ENCODE results near the gene ARHGAP24.

The ARHGAP24 gene

DNA sequence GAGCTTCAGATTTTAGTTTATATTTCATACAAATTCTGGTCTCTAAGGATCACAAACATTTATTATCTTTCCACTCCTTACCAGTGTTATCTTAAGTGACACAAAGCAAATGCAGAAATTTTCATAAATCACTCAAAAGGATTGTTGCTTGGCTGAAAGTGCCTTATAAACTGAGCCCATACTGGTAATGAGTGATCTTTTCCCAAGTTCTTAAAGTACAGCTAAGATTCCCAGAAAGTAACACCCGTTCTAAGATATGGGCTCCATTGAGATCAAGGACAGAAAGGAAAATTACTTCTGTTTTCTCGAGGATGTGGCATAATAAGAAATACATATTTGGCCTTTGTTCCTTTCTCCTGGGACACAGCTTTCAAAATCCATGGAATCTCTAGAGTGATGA, 313.7 kb downstream of the ARHGAP24 start:
- H3K4me2 ChIP-seq (ENCODE audit: low read depth, low read length): no peak overlapping the region
- no peaks in the 10 kb centered on the region for H3K4me1 ChIP-seq (ENCODE audit: low read length)
- H3K9me3 ChIP-seq (replicated peaks; ENCODE audit: insufficient read depth, low read length): no peaks in the 10 kb centered on the region
- H3K9me2 ChIP-seq (replicated peaks; ENCODE audit: insufficient read depth, low read length): no peaks in the 10 kb centered on the region
- DNase-seq: no peak
- H3K4me3 ChIP-seq (ENCODE audit: low read length): no peak overlapping the region
- H2AFZ ChIP-seq (ENCODE audit: low read length): no peak overlapping the region
- H4K20me1 ChIP-seq (ENCODE audit: insufficient read depth, low read length): no peaks in the 10 kb centered on the region
- TF ChIP-seq EZH2phosphoT487 (IDR thresholded peaks at IDR 0.05; ENCODE audit: low read length): no peak
- no peak for TF ChIP-seq EZH2 (optimal IDR thresholded peaks at IDR 0.05; ENCODE audit: low read depth, low read length)
- TF ChIP-seq, protein P1, sequence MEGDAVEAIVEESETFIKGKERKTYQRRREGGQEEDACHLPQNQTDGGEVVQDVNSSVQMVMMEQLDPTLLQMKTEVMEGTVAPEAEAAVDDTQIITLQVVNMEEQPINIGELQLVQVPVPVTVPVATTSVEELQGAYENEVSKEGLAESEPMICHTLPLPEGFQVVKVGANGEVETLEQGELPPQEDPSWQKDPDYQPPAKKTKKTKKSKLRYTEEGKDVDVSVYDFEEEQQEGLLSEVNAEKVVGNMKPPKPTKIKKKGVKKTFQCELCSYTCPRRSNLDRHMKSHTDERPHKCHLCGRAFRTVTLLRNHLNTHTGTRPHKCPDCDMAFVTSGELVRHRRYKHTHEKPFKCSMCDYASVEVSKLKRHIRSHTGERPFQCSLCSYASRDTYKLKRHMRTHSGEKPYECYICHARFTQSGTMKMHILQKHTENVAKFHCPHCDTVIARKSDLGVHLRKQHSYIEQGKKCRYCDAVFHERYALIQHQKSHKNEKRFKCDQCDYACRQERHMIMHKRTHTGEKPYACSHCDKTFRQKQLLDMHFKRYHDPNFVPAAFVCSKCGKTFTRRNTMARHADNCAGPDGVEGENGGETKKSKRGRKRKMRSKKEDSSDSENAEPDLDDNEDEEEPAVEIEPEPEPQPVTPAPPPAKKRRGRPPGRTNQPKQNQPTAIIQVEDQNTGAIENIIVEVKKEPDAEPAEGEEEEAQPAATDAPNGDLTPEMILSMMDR (IDR thresholded peaks at IDR 0.05; ENCODE audit: low read length): no peak
- H3K27ac ChIP-seq (ENCODE audit: low read length): no peak overlapping the region
- H3K9ac ChIP-seq (ENCODE audit: low read length): no peak overlapping the region
- no peaks in the 10 kb centered on the region for H3K79me2 ChIP-seq (ENCODE audit: low read length)
- no peaks in the 10 kb centered on the region for H3F3A ChIP-seq (ENCODE audit: insufficient read depth, low read length)
- H3K27me3 ChIP-seq (replicated peaks; ENCODE audit: insufficient read depth, low read length): no peaks in the 10 kb centered on the region
- no peaks in the 10 kb centered on the region for H3K36me3 ChIP-seq (replicated peaks; ENCODE audit: insufficient read depth, low read length)

DNA sequence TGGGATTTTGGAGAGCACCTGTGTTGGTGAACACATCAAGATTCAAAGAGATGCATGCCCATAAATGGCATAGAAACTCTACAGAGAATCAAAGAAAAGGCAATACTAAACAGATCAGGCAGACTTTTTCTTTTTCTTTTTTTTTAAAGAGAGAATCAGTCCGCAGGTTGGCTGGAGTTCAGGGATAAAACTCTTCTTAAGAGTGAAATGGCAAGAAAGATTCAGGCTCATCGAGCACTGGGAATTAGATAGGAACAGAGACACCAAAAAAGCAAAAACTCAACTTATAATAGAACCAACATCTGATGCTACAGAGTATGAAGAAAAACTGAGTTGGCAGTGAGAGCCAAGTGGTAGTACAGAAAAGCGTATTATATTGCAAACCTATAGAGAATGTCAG, 314.3 kb downstream of the ARHGAP24 start:
- no peaks in the 10 kb centered on the region for H3F3A ChIP-seq (ENCODE audit: insufficient read depth, low read length)
- H2AFZ ChIP-seq (ENCODE audit: low read length): no peak overlapping the region
- H3K4me3 ChIP-seq (ENCODE audit: low read length): no peak overlapping the region
- no peaks in the 10 kb centered on the region for H3K79me2 ChIP-seq (ENCODE audit: low read length)
- no peak overlapping the region for H3K27ac ChIP-seq (ENCODE audit: low read length)
- H3K9me3 ChIP-seq (replicated peaks; ENCODE audit: insufficient read depth, low read length): no peaks in the 10 kb centered on the region
- H3K27me3 ChIP-seq (replicated peaks; ENCODE audit: insufficient read depth, low read length): no peaks in the 10 kb centered on the region
- no peak for DNase-seq
- TF ChIP-seq, protein P1 (IDR thresholded peaks at IDR 0.05; ENCODE audit: low read length): no peak
- TF ChIP-seq EZH2 (optimal IDR thresholded peaks at IDR 0.05; ENCODE audit: low read depth, low read length) (no peak), EZH2phosphoT487 (IDR thresholded peaks at IDR 0.05; ENCODE audit: low read length) (no peak)
- no peak overlapping the region for H3K9ac ChIP-seq (ENCODE audit: low read length)
- H3K36me3 ChIP-seq (replicated peaks; ENCODE audit: insufficient read depth, low read length): no peaks in the 10 kb centered on the region
- no peaks in the 10 kb centered on the region for H3K4me1 ChIP-seq (ENCODE audit: low read length)
- no peak overlapping the region for H3K4me2 ChIP-seq (ENCODE audit: low read depth, low read length)
- no peaks in the 10 kb centered on the region for H4K20me1 ChIP-seq (ENCODE audit: insufficient read depth, low read length)
- H3K9me2 ChIP-seq (replicated peaks; ENCODE audit: insufficient read depth, low read length): no peaks in the 10 kb centered on the region

DNA sequence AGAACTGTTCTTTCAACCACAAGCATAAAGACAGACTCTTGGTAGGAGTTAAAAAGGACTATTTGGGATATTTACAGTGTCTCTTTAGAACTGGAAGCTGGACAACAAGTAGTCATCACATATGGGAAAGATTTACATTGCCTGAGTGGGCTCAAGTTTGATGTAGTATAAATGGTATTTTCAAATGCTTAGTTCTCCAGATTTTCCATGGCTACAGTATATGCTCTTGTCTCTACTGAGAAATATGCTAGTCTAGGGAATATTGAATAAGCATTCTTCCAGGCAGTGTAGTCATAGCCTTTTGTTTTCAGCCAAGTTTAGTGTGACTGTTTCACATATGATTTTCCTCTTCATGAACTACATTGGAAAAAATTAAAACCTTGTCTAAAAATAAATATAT, 315.6 kb downstream of the ARHGAP24 start:
- Histone ChIP-seq H3K4me1 (ENCODE audit: low read length) (no peaks in the 10 kb centered on the region), H3K9me3 (replicated peaks; ENCODE audit: insufficient read depth, low read length) (no peaks in the 10 kb centered on the region), H3K27ac (ENCODE audit: low read length) (no peak overlapping the region), H3K36me3 (replicated peaks; ENCODE audit: insufficient read depth, low read length) (no peaks in the 10 kb centered on the region), H3K4me2 (ENCODE audit: low read depth, low read length) (no peak overlapping the region), H3K9me2 (replicated peaks; ENCODE audit: insufficient read depth, low read length) (no peaks in the 10 kb centered on the region), H3F3A (ENCODE audit: insufficient read depth, low read length) (no peaks in the 10 kb centered on the region), H2AFZ (ENCODE audit: low read length) (no peak overlapping the region), H3K79me2 (ENCODE audit: low read length) (no peaks in the 10 kb centered on the region), H3K4me3 (ENCODE audit: low read length) (no peak overlapping the region), H3K9ac (ENCODE audit: low read length) (no peak overlapping the region), H3K27me3 (replicated peaks; ENCODE audit: insufficient read depth, low read length) (no peaks in the 10 kb centered on the region), H4K20me1 (ENCODE audit: insufficient read depth, low read length) (no peaks in the 10 kb centered on the region)
- no peak for TF ChIP-seq EZH2phosphoT487 (IDR thresholded peaks at IDR 0.05; ENCODE audit: low read length)
- TF ChIP-seq, protein P1 (IDR thresholded peaks at IDR 0.05; ENCODE audit: low read length): no peak
- no peak for TF ChIP-seq EZH2 (optimal IDR thresholded peaks at IDR 0.05; ENCODE audit: low read depth, low read length)
- DNase-seq: no peak

All from MM.1S (cell line).